Naive thymus-derived CD8-positive, alpha-beta T cell (primary cell): ENCODE measurements around the gene CPD. TPM values are rescaled to one million over a fixed set of nuclear protein-coding genes. Genes with fewer than 3 reads are reported as not detected.
A peak's percentile ranks its signal among the peaks of the same experiment; 100 is the strongest.

ENCODE experiments used
- ATAC-seq, 2 donors: fragments of 150-1000 bp; cut with Tn5 transposase in 1 of 2; sonication (Bioruptor Pico), chemical (Tn5 transposase) in 1 of 2; 1 replicate in 1 of 2; 2 replicates in 1 of 2; pipeline ENCODE4 v1.10.0; 2021; ENCODE audit warnings: mild to moderate bottlenecking in 2 of 2, moderate library complexity in 2 of 2
- POLR2A ChIA-PET: fragments of 350-600 bp; sonication (Branson Sonifier 250); formaldehyde crosslinking; loops from one replicate; lab custom pipeline; 2021; ENCODE audit warnings: antibody characterized with exemption; lab: Charles Lee
- DNase-seq, 10 donors: peaks; one replicate each; pipeline versions ENCODE4 v3.0.0 to v3.0.0-alpha.2; 2020 to 2022
- H3K27ac Mint-ChIP-seq, 10 donors: one replicate each; pipeline ENCODE4 v1.8.0; 2020 to 2022; ENCODE audit warnings: mild to moderate bottlenecking in 10 of 10, mixed read lengths in 10 of 10, moderate library complexity in 4 of 10, inconsistent platforms in 1 of 10
- H3K27me3 Mint-ChIP-seq, 5 donors: one replicate each; pipeline ENCODE4 v1.8.0; 2021 to 2022; ENCODE audit warnings: mixed read lengths in 5 of 5
- H3K36me3 Mint-ChIP-seq, 3 donors: one replicate each; pipeline ENCODE4 v1.8.0; 2020 to 2022; ENCODE audit warnings: mixed read lengths in 3 of 3, mild to moderate bottlenecking in 2 of 3, inconsistent platforms in 1 of 3
- H3K4me1 Mint-ChIP-seq, 4 donors: one replicate each; pipeline ENCODE4 v1.8.0; 2021 to 2022; ENCODE audit warnings: mixed read lengths in 4 of 4
- H3K4me3 Mint-ChIP-seq, 10 donors: one replicate each; pipeline ENCODE4 v1.8.0; 2020 to 2022; ENCODE audit warnings: mild to moderate bottlenecking in 10 of 10, mixed read lengths in 10 of 10, moderate library complexity in 6 of 10, inconsistent platforms in 1 of 10
- H3K9me3 Mint-ChIP-seq, 9 donors: one replicate each; pipeline ENCODE4 v1.8.0; 2020 to 2022; ENCODE audit warnings: mixed read lengths in 9 of 9, mild to moderate bottlenecking in 3 of 9, inconsistent platforms in 1 of 9, moderate library complexity in 1 of 9
- polyA plus RNA-seq, 3 donors: library from polyadenylated mRNA; unstranded; fragments of 300-500 nt; fragmentation: Illumina TruSeq; gene quantifications; one replicate each; pipeline ENCODE4 v1.2.3, GENCODE V29; 2021
- total RNA-seq, 8 experiments: library from RNA in 2 of 8; stranded (reverse) in 2 of 8; gene quantifications; one replicate each; pipeline ENCODE4 v1.2.3 and lab custom pipeline; 2021 to 2026

The CPD gene
- total and polyA plus RNA-seq, 5 experiments from 2014 or later, result 7.6 to 27.7 (median 11.2) TPM

- peaks cover 24 to 50% (median 46%) of the 10 kb centered on the region in 4 donors for H3K4me1 Mint-ChIP-seq
- peak overlapping the region; percentile 93 to 97 (median 94) for H3K27ac Mint-ChIP-seq
- DNase-seq, result no peak
- POLR2A ChIA-PET, result interaction anchor here (0.6 to 2.8 kb wide), 5 partner anchors 11 to 50 kb away, joined by 3 to 7 read pairs (median 4); no protein-coding TSS in a partner anchor
- peak overlapping the region; percentile 84 to 99 (median 94) for H3K4me3 Mint-ChIP-seq
- ATAC-seq, result no peak
- H3K36me3 Mint-ChIP-seq, result no peaks in the 10 kb centered on the region
- peaks cover 0 to 4% (median 3%) of the 10 kb centered on the region in 5 donors for H3K27me3 Mint-ChIP-seq
- H3K9me3 Mint-ChIP-seq, result no peaks in the 10 kb centered on the region
Observed at GRCh38 chr17:30377574-30378240, 1.0 kb upstream of the CPD start.

GRCh38 chr17:30378241-30378824 lies 394 bp upstream of the CPD start:
- Mint-ChIP-seq H3K27ac (peak overlapping the region; percentile 93 to 97 (median 94)), H3K27me3 (peaks cover 0 to 4% (median 3%) of the 10 kb centered on the region in 5 donors), H3K9me3 (no peaks in the 10 kb centered on the region), H3K4me3 (peak overlapping the region; percentile 84 to 99 (median 94)), H3K4me1 (peaks cover 27 to 56% (median 49%) of the 10 kb centered on the region in 4 donors), H3K36me3 (no peaks in the 10 kb centered on the region)
- POLR2A ChIA-PET, result interaction anchor here (0.7 to 1.4 kb wide), 4 partner anchors 9 to 38 kb away, joined by 3 to 6 read pairs (median 4); no protein-coding TSS in a partner anchor
- DNase-seq (peak in 8 of 10 donors; percentile 17 to 71 (median 50)), ATAC-seq (peak; percentile 57 to 58)

GRCh38 chr17:30379303-30379902 lies 676 bp downstream of the CPD start:
- POLR2A ChIA-PET, result interaction anchor here (0.6 to 1.4 kb wide), 4 partner anchors 8 to 461 kb away, joined by 3 read pairs; no protein-coding TSS in a partner anchor
- H3K27ac Mint-ChIP-seq, result peak overlapping the region in 9 of 10 donors; percentile 5 to 90 (median 75)

GRCh38 chr17:30379903-30380381 lies 1.2 kb downstream of the CPD start:
- Mint-ChIP-seq H3K9me3 (no peaks in the 10 kb centered on the region), H3K36me3 (peaks cover 0 to 3% (median 1%) of the 10 kb centered on the region in 3 donors), H3K27me3 (no peaks in the 10 kb centered on the region), H3K27ac (peak overlapping the region in 9 of 10 donors; percentile 5 to 90 (median 75)), H3K4me3 (peak overlapping the region; percentile 83 to 97 (median 86)), H3K4me1 (peaks cover 27 to 68% (median 51%) of the 10 kb centered on the region in 4 donors)
- POLR2A ChIA-PET, result interaction anchor here (1.4 kb wide), 1 partner anchor 7 kb away, joined by 3 read pairs; no protein-coding TSS in a partner anchor
- DNase-seq (no peak), ATAC-seq (no peak)

More at GRCh38 chr17:30379303-30379902, 676 bp downstream of the CPD start:
- Mint-ChIP-seq H3K36me3 (no peaks in the 10 kb centered on the region), H3K4me3 (peak overlapping the region; percentile 83 to 97 (median 86)), H3K4me1 (peaks cover 27 to 65% (median 51%) of the 10 kb centered on the region in 4 donors), H3K9me3 (no peaks in the 10 kb centered on the region), H3K27me3 (peaks cover 0 to 2% (median 0%) of the 10 kb centered on the region in 5 donors)
- DNase-seq (peak in 6 of 10 donors; percentile 15 to 62 (median 25)), ATAC-seq (peak; percentile 0 to 18)

- Mint-ChIP-seq H3K4me3 (peak overlapping the region; percentile 83 to 97 (median 86)), H3K4me1 (peaks cover 27 to 68% (median 52%) of the 10 kb centered on the region in 4 donors), H3K27ac (no peak overlapping the region), H3K36me3 (peaks cover 0 to 10% (median 7%) of the 10 kb centered on the region in 3 donors), H3K27me3 (no peaks in the 10 kb centered on the region), H3K9me3 (no peaks in the 10 kb centered on the region)
- ATAC-seq, result no peak
- DNase-seq, result no peak
- POLR2A ChIA-PET, result no interaction called here
Observed at GRCh38 chr17:30380643-30381339, 2.1 kb downstream of the CPD start.

GRCh38 chr17:30381340-30381659 lies 2.6 kb downstream of the CPD start:
- DNase-seq (no peak), ATAC-seq (no peak)
- no peak overlapping the region for H3K27ac Mint-ChIP-seq
- H3K36me3 Mint-ChIP-seq, result peaks cover 2 to 14% (median 11%) of the 10 kb centered on the region in 3 donors
- no peaks in the 10 kb centered on the region for H3K27me3 Mint-ChIP-seq
- peak overlapping the region; percentile 83 to 97 (median 86) for H3K4me3 Mint-ChIP-seq
- peaks cover 27 to 68% (median 52%) of the 10 kb centered on the region in 4 donors for H3K4me1 Mint-ChIP-seq
- POLR2A ChIA-PET, result no interaction called here
- H3K9me3 Mint-ChIP-seq, result no peaks in the 10 kb centered on the region

GRCh38 chr17:30382345-30382744 lies 3.6 kb downstream of the CPD start:
- POLR2A ChIA-PET, result no interaction called here
- Mint-ChIP-seq H3K4me1 (peaks cover 24 to 59% (median 43%) of the 10 kb centered on the region in 4 donors), H3K27ac (no peak overlapping the region), H3K4me3 (peak overlapping the region in 1 of 10 donors; percentile 4), H3K9me3 (no peaks in the 10 kb centered on the region), H3K36me3 (peaks cover 5 to 23% (median 13%) of the 10 kb centered on the region in 3 donors), H3K27me3 (no peaks in the 10 kb centered on the region)
- no peak for DNase-seq
- ATAC-seq, result no peak

- peaks cover 5 to 57% (median 25%) of the 10 kb centered on the region in 3 donors for H3K36me3 Mint-ChIP-seq
Observed at GRCh38 chr17:30388321-30389179, 9.8 kb downstream of the CPD start.

GRCh38 chr17:30389756-30390300 lies 11.1 kb downstream of the CPD start:
- DNase-seq (no peak), ATAC-seq (no peak)
- no peak overlapping the region for H3K27ac Mint-ChIP-seq
- peaks cover 5 to 58% (median 25%) of the 10 kb centered on the region in 3 donors for H3K36me3 Mint-ChIP-seq
- H3K27me3 Mint-ChIP-seq, result no peaks in the 10 kb centered on the region
- H3K4me3 Mint-ChIP-seq, result no peak overlapping the region
- POLR2A ChIA-PET, result interaction anchor here (0.7 kb wide), 1 partner anchor 68 kb away, joined by 3 read pairs; no protein-coding TSS in a partner anchor
- H3K9me3 Mint-ChIP-seq, result no peaks in the 10 kb centered on the region
- H3K4me1 Mint-ChIP-seq, result peaks cover 7 to 13% (median 9%) of the 10 kb centered on the region in 4 donors

More at GRCh38 chr17:30388321-30389179, 9.8 kb downstream of the CPD start:
- POLR2A ChIA-PET, result interaction anchor here (0.6 kb wide), 1 partner anchor 396 kb away, joined by 5 read pairs; no protein-coding TSS in a partner anchor
- no peak overlapping the region for H3K27ac Mint-ChIP-seq
- H3K27me3 Mint-ChIP-seq, result no peaks in the 10 kb centered on the region
- H3K4me1 Mint-ChIP-seq, result peaks cover 0 to 14% (median 2%) of the 10 kb centered on the region in 4 donors
- no peaks in the 10 kb centered on the region for H3K9me3 Mint-ChIP-seq
- ATAC-seq (no peak), DNase-seq (no peak)
- no peak overlapping the region for H3K4me3 Mint-ChIP-seq

- no peak for DNase-seq
- Mint-ChIP-seq H3K27me3 (no peaks in the 10 kb centered on the region), H3K4me1 (peaks cover 7 to 17% (median 12%) of the 10 kb centered on the region in 4 donors), H3K36me3 (peaks cover 1 to 47% (median 12%) of the 10 kb centered on the region in 3 donors), H3K27ac (peak overlapping the region in 1 of 10 donors; percentile 2), H3K9me3 (no peaks in the 10 kb centered on the region), H3K4me3 (no peak overlapping the region)
- POLR2A ChIA-PET, result no interaction called here
- ATAC-seq, result no peak
Observed at GRCh38 chr17:30391534-30391933, 12.8 kb downstream of the CPD start.

GRCh38 chr17:30393491-30393890 lies 14.8 kb downstream of the CPD start:
- Mint-ChIP-seq H3K27me3 (no peaks in the 10 kb centered on the region), H3K36me3 (peaks cover 0 to 36% (median 9%) of the 10 kb centered on the region in 3 donors), H3K4me1 (peaks cover 9 to 22% (median 16%) of the 10 kb centered on the region in 4 donors), H3K27ac (peak overlapping the region in 1 of 10 donors; percentile 19), H3K9me3 (no peaks in the 10 kb centered on the region), H3K4me3 (no peak overlapping the region)
- ATAC-seq, result no peak
- no peak for DNase-seq
- POLR2A ChIA-PET, result interaction anchor here (0.6 kb wide), 1 partner anchor 621 kb away, joined by 3 read pairs; no protein-coding TSS in a partner anchor
